VCaP (cell line): ENCODE measurements around the gene SUCLG2.

Experiments used
- H3K27ac ChIP-seq: fragments of 450-650 bp; 2 replicates; pipeline ENCODE4 v1.5.1; 2017
- CTCF ChIP-seq: fragments of 450-650 bp; conservative IDR thresholded peaks from 2 replicates; pipeline ENCODE4 v1.5.1; 2017; ENCODE audit warnings: mild to moderate bottlenecking, moderate library complexity

The SUCLG2 gene

GRCh38 chr3:67416703-67417102 is 237.7 kb downstream of the SUCLG2 start:
- peak; percentile 64 for TF ChIP-seq CTCF
- H3K27ac ChIP-seq: no peak overlapping the region

GRCh38 chr3:67415511-67415910 is 238.9 kb downstream of the SUCLG2 start:
- H3K27ac ChIP-seq: no peak overlapping the region
- no peak for TF ChIP-seq CTCF

- no peak for TF ChIP-seq CTCF
- H3K27ac ChIP-seq: no peak overlapping the region
These were observed 239.7 kb downstream of the SUCLG2 start for GRCh38 chr3:67414740-67415139.

DNA sequence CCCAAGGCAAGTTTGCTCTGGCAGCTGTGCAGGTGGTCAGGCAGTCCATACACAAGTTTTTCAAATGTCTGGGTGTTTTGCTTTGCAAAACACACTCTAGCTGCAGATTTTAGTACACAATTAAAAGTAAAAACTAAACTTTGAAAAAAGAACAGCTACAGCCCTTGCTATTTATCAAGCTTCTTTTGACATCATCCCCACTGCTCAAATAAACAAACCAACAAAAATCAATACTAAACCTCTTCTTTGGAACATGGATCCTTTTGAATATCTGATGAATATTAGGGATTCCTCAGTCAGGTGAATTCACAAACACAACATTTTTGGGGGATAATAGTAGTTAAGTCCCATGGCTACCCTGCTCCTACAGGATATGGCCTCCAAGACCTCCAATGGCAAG is 249.2 kb downstream of the SUCLG2 start:
- H3K27ac ChIP-seq: no peak overlapping the region
- no peak for TF ChIP-seq CTCF

DNA sequence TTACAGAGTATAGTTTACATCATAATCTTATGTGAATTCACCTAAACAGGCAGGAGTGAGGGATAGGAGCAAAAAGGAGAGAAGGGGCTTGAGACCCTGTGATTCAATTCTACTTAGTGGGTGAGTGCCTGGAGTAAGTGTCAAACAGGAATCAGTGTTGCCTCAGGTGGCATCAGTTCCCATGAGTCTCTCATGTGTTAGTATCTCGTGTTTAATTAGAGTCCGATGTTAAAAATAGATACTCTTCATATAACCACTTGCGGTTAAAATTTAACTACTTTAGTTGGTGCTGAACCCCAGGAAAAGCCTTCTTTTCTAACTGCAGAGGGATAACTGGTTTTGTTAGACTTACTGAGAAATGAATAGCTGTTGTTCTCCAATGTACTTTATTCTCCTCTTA is 251.5 kb downstream of the SUCLG2 start:
- no peak for TF ChIP-seq CTCF
- H3K27ac ChIP-seq: no peak overlapping the region

DNA sequence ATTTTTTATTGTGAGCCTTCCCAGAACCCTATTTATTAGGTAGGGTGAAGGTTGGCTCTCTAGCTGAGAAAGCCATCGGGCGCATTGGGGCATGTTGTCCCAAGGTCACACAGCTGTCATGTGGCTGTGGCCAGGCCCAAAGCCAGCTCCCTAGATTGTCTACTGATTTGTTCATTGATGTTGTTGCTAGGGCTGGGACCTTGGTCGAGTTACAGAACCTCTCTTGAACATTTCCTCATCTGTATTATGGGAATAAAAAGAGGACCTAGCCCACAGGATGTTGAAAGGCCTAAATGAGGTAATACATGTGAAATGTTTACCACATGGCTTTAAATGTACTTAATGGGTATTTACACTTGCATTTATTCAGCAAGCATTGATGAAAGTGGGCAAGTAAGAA is 252.5 kb downstream of the SUCLG2 start:
- no peak overlapping the region for H3K27ac ChIP-seq
- TF ChIP-seq CTCF: no peak

DNA sequence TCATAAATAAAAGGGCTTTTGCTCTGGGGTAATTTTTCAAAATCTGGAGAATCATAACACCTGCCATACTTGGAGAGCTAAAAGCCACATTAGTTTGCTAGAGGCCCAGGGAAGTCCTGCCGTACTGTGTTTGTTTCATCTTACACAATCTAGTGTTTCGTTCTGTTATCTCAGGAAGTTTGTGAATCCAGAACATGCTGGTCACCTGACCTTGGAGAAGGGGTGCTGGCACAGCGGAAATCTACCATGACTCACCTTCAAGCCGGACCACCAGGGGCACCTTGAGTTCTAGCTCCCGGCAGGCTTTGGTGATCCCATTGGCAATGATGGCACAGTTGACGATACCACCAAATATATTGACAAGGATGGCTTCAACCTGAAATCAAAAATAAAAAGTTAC is 253.9 kb downstream of the SUCLG2 start:
- H3K27ac ChIP-seq: no peak overlapping the region
- TF ChIP-seq CTCF: no peak

DNA sequence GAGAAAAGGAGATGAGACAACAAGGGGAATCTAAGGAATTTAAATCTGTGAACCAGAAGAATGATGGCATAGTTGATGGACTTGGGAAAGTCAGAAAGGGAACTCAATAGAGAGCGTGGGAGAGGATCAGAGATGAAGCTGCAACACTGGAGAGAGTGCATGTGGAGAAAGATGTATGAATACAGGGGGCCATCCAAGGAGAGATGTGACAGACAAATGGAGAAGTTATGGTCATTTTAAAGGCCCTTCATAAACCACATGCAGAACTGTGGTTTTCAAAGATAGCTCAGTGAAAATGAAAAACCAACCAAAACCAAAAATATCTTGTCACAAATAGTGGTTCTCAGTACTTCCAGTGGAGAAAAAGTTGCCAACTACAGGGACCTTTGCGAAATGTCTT is 265.2 kb downstream of the SUCLG2 start:
- no peak for TF ChIP-seq CTCF
- no peak overlapping the region for H3K27ac ChIP-seq
